Gastrocnemius medialis (tissue), 4 donors: ENCODE results near the gene ADD2. TPM values are rescaled to one million over a fixed set of nuclear protein-coding genes. Genes with fewer than 3 reads are reported as not detected.

ENCODE experiments used
- ATAC-seq, 2 donors: fragments of 150-250 bp; one replicate each; pipeline ENCODE4 v1.9.1; 2016
- DNase-seq, 2 donors: peaks; one replicate each; pipeline ENCODE4 v3.0.0-alpha.2; 2019
- H3K27ac ChIP-seq, 4 donors: fragments of 200-600 bp; sonication (generic); 1 replicate in 1 of 4; 2 replicates in 3 of 4; pipeline ENCODE4 v1.5.1; 2016 to 2018; ENCODE audit warnings: mild to moderate bottlenecking in 2 of 4, moderate library complexity in 1 of 4
- H3K27me3 ChIP-seq, 3 donors: fragments of 200-600 bp; sonication (generic) in 2 of 3; 1 replicate in 1 of 3; 2 replicates in 2 of 3; pipeline versions ENCODE4 v1.5.1 to v1.6.0; 2016 to 2019; ENCODE audit warnings: mild to moderate bottlenecking in 1 of 3, moderate library complexity in 1 of 3
- H3K36me3 ChIP-seq, 2 donors: fragments of 200-600 bp; sonication (generic) in 1 of 2; one replicate each; pipeline ENCODE4 v1.5.1; 2017 to 2018
- H3K4me1 ChIP-seq, 2 donors: fragments of 200-600 bp; sonication (generic) in 1 of 2; one replicate each; pipeline ENCODE4 v1.5.1; 2016 to 2017; ENCODE audit warnings: mild to moderate bottlenecking in 2 of 2
- H3K4me3 ChIP-seq, 4 donors: fragments of 200-600 bp; sonication (generic) in 3 of 4; 1 replicate in 1 of 4; 2 replicates in 3 of 4; pipeline ENCODE4 v1.5.1; 2016 to 2019; ENCODE audit warnings: mild to moderate bottlenecking in 2 of 4
- H3K9me3 ChIP-seq, 3 donors: fragments of 200-600 bp; sonication (generic) in 2 of 3; 1 replicate in 1 of 3; 2 replicates in 2 of 3; pipeline ENCODE4 v1.5.1; 2016 to 2019
- CTCF ChIP-seq, 5 experiments: fragments of 450-650 bp in 3 of 5; fragments of 200-600 bp in 2 of 5; sonication (generic) in 2 of 5; IDR thresholded peaks in 4 of 5; conservative IDR thresholded peaks in 1 of 5; 1 replicate in 4 of 5; 2 replicates in 1 of 5; pipeline ENCODE4 v1.5.1; 2016 to 2019; ENCODE audit warnings: antibody characterized with exemption in 5 of 5, mild to moderate bottlenecking in 3 of 5, moderate library complexity in 3 of 5
- POLR2A ChIP-seq, 2 donors: fragments of 450-650 bp; IDR thresholded peaks; one replicate each; pipeline ENCODE4 v1.6.1; 2017; ENCODE audit warnings: antibody characterized with exemption in 2 of 2, mild to moderate bottlenecking in 2 of 2, moderate library complexity in 2 of 2
- in situ Hi-C, 4 donors: fragments of 200-750 bp; cut with MboI; loops; one replicate each; pipeline versions ENCODE4 v1.15.0 to v1.8.0; 2017; ENCODE audit warnings: low sequenced_read_pairs in 4 of 4
- intact Hi-C: fragments of 100-400 bp; cut with DNase I; formaldehyde crosslinking; loops from one replicate; pipeline ENCODE4 v1.15.1; 2023; ENCODE audit warnings: low total_unique reads
- total RNA-seq, 4 donors: library from RNA; depleted of rRNA; stranded (reverse); fragments of >200 nt; gene quantifications; one replicate each; pipeline versions ENCODE4 v1.1.0 to v1.2.3, GENCODE V29; 2016

ADD2 gene
- total RNA-seq, 4 donors from 2014 or later, result 0.20 to 0.75 (median 0.48) TPM

- TF ChIP-seq POLR2A (IDR thresholded peaks at IDR 0.05) (no peak), CTCF (IDR thresholded peaks at IDR 0.05 in 4 of 5, conservative IDR thresholded peaks at IDR 0.05 in 1 of 5) (no peak)
- DNase-seq (no peak), ATAC-seq (no peak)
- Histone ChIP-seq H3K4me3 (no peak overlapping the region), H3K4me1 (no peaks in the 10 kb centered on the region), H3K27ac (no peak overlapping the region), H3K36me3 (no peaks in the 10 kb centered on the region), H3K9me3 (no peaks in the 10 kb centered on the region), H3K27me3 (no peaks in the 10 kb centered on the region)
- in situ Hi-C loops (no loop called here), intact Hi-C loops (no loop called here)
Measured at GRCh38 chr2:70676301-70677035, 91.5 kb downstream of the ADD2 start.

DNA sequence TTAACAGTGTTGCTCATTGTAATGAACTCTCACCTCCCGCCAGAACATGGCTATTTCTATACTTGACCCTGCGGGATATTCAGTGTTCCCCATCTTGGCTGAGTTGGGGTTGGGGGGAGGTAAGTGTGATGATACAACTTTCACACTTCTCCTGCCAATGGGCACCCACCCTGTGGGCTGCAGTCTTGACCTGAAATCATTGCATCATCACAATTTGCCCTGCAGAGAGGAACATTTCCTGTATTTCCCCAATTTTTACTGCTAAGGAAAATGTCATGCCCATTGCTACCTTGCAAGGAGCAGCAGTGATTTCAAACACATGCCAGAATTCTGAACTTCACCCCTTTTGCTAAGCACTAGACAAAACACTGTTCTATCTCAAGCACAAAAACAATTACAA is 92.1 kb downstream of the ADD2 start:
- Histone ChIP-seq H3K4me1 (no peaks in the 10 kb centered on the region), H3K4me3 (no peak overlapping the region), H3K27ac (no peak overlapping the region), H3K36me3 (no peaks in the 10 kb centered on the region), H3K9me3 (no peaks in the 10 kb centered on the region), H3K27me3 (no peaks in the 10 kb centered on the region)
- intact Hi-C loops, result no loop called here
- ATAC-seq, result no peak
- no peak for DNase-seq
- no peak for TF ChIP-seq CTCF (IDR thresholded peaks at IDR 0.05 in 4 of 5, conservative IDR thresholded peaks at IDR 0.05 in 1 of 5)
- no peak for TF ChIP-seq POLR2A (IDR thresholded peaks at IDR 0.05)
- in situ Hi-C loops, result no loop called here

DNA sequence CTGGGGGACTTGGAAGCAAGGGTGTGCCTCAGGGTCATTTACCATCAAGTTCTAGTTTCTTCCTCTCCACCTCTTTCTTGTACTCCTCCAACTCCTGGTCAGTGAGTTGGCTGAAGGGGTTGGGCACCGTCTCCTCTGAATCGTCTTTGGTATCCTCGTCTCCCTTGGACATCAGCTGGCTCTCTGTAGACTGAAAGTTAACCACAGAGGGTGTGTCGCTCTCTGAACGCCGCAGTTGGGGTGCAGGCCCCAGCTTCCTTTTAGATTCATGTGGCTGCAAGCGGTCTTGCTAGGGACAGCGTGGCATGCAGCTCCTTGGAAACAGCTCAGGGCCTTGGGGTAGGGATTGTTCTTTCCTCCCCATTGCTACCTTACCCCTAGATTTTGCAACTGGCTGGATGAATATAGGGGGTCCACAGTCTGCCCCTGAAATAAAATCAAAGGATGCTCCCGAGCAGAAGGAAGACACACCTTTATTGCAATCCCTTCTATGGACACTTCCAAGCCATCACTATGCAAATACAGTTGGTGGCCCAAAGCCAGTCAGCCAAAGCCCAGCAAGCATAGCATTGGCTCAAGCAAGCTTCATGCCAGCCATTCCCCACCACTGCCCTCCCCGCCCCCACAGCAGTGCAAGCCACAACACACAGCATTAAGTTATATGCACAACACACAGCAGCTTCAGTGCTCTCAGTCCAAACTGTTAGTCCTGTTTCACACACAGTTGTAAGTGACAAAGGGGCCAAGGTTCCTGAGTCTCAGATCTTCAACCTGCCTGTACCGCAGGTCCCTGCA is 93.2 kb downstream of the ADD2 start:
- in situ Hi-C loops, result no loop called here
- DNase-seq (no peak), ATAC-seq (no peak)
- TF ChIP-seq POLR2A (IDR thresholded peaks at IDR 0.05) (no peak), CTCF (IDR thresholded peaks at IDR 0.05 in 4 of 5, conservative IDR thresholded peaks at IDR 0.05 in 1 of 5) (no peak)
- intact Hi-C loops, result no loop called here
- Histone ChIP-seq H3K4me3 (no peak overlapping the region), H3K9me3 (no peaks in the 10 kb centered on the region), H3K27ac (no peak overlapping the region), H3K27me3 (no peaks in the 10 kb centered on the region), H3K36me3 (no peaks in the 10 kb centered on the region), H3K4me1 (no peaks in the 10 kb centered on the region)

- in situ Hi-C loops, result no loop called here
- Histone ChIP-seq H3K4me3 (no peak overlapping the region), H3K9me3 (no peaks in the 10 kb centered on the region), H3K27ac (no peak overlapping the region), H3K36me3 (no peaks in the 10 kb centered on the region), H3K4me1 (no peaks in the 10 kb centered on the region), H3K27me3 (no peaks in the 10 kb centered on the region)
- no peak for TF ChIP-seq CTCF (IDR thresholded peaks at IDR 0.05 in 4 of 5, conservative IDR thresholded peaks at IDR 0.05 in 1 of 5)
- no peak for TF ChIP-seq POLR2A (IDR thresholded peaks at IDR 0.05)
- DNase-seq (no peak), ATAC-seq (no peak)
- intact Hi-C loops, result no loop called here
Measured at GRCh38 chr2:70673041-70673647, 94.9 kb downstream of the ADD2 start.
